Measurements from ENCODE around the gene SEMA3G.

DNA sequence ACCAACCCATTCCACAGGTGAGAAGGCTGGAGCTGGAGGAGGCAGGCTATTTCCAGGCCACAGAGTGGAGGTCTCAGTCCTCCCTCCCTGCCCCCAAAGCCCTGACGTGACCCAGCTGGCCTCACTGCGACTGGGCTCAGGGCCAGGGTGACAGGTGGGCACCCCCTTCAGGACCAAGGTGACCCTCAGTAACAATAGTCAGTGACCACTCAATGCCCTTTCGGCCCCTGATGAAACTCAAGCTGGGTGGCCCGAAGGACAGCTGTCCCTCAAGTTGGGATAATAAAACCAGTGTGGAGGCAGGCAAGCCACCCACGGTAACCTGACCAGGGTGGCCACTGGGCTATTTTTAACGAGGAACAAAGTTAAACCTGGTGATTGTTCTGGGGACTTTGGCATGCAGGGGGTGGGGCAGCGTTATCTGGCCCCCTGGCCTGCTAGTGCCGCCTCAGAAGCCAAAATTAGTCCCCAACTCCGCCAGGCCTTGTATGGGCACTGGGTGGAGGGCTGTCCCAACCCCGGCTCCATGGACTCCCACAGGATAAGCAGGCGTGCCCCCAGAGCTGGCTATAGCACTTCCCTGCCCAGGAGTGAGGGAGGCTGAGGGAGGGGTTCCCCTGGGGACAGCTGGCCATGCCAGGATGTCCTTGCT lies 7.8 kb upstream of the SEMA3G start:
- TF ChIP-seq, protein P1, sequence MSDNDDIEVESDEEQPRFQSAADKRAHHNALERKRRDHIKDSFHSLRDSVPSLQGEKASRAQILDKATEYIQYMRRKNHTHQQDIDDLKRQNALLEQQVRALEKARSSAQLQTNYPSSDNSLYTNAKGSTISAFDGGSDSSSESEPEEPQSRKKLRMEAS (IDR thresholded peaks at IDR 0.05) = no peak
- TF ChIP-seq, protein P2, sequence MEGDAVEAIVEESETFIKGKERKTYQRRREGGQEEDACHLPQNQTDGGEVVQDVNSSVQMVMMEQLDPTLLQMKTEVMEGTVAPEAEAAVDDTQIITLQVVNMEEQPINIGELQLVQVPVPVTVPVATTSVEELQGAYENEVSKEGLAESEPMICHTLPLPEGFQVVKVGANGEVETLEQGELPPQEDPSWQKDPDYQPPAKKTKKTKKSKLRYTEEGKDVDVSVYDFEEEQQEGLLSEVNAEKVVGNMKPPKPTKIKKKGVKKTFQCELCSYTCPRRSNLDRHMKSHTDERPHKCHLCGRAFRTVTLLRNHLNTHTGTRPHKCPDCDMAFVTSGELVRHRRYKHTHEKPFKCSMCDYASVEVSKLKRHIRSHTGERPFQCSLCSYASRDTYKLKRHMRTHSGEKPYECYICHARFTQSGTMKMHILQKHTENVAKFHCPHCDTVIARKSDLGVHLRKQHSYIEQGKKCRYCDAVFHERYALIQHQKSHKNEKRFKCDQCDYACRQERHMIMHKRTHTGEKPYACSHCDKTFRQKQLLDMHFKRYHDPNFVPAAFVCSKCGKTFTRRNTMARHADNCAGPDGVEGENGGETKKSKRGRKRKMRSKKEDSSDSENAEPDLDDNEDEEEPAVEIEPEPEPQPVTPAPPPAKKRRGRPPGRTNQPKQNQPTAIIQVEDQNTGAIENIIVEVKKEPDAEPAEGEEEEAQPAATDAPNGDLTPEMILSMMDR (IDR thresholded peaks at IDR 0.05) = no peak
- TF ChIP-seq JUN (IDR thresholded peaks at IDR 0.05) (no peak), POLR2A (IDR thresholded peaks at IDR 0.05; ENCODE audit: low read length) (no peak), CHD4 (IDR thresholded peaks at IDR 0.05; ENCODE audit: borderline replicate concordance) (no peak), TP53 (CRISPR knock-in tag; IDR thresholded peaks at IDR 0.05) (no peak), ZNF302 (CRISPR knock-in tag; IDR thresholded peaks at IDR 0.05) (no peak), RAD21 (conservative IDR thresholded peaks at IDR 0.05 in 1 of 2, IDR thresholded peaks at IDR 0.05 in 1 of 2) (no peak)
